ENCODE data around the gene HOXA7. TPM values are rescaled to one million over a fixed set of nuclear protein-coding genes. Genes with fewer than 3 reads are reported as not detected.

The HOXA7 gene
- total and polyA plus RNA-seq, 10 of the 15 experiments (the other 5 are each of a cell fraction or from before 2014, with no cell fraction given): not detected

DNA sequence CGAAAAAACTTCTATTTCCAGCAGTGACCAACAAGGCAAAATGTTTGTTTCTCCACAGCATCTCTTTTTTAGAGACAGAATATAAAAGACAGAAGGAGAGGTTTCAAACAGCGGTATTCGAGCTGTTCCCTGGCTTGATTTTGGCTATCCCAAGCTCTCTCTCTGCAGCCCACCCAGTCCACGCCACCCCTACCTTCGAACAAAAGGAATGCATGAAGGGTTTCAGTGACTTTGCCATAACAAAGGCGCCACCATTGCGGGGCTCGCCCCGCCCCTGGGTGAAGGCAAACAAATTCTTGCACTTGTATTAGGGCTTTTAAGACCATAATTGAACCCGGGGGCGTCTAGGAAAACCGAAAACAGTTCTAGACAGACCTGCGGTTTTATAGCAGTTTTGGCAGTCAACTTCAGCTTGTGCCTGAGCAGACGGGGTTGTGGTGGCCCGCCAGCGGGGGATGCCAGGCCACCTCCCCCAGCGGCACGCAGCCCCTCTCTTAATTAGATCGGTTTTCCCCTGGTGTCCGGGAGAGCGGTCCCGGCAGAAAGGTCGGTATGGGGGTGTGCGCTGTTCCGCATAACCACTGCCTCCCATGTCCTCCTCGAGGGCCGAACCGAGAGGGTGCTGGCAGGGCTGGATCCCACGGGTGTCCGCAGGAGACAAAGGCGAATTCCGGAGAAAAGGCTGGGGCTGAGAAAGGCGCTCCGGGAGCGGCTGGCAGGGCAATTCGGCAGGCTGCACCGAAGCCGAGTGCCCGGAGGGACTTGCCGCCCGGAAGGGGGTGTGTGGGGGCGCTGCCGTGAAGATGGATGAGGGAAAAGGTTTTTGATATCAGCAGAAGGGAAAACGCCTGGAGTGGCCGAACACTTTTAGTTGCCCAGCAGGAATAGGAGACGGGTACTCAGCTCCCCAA is 31.3 kb upstream of the HOXA7 start:
- H3K9ac ChIP-seq (ENCODE audit: control insufficient read depth, insufficient read depth, low read length): no peak overlapping the region
- no peak overlapping the region for H3K27ac ChIP-seq (ENCODE audit: control insufficient read depth, insufficient read depth)
- no peak overlapping the region for H3K4me2 ChIP-seq (ENCODE audit: control insufficient read depth, insufficient read depth)
- H3K27me3 ChIP-seq (replicated peaks in 1 of 2; ENCODE audit: control insufficient read depth in 2 of 2, insufficient read depth in 2 of 2, low read length in 1 of 2): peaks cover 47 to 54% of the 10 kb centered on the region in 2 experiments
- ChIA-PET RAD21 (ENCODE audit: unreplicated experiment) (interaction anchor here (0.6 kb wide), 1 partner anchor 71 kb away, joined by 4 read pairs; no protein-coding TSS in a partner anchor), POLR2A (no interaction called here), SMC1A (ENCODE audit: uncharacterized antibody, unreplicated experiment) (interaction anchor here (0.6 to 1.2 kb wide), 2 partner anchors 8 to 591 kb away, joined by 3 to 5 read pairs; no protein-coding TSS in a partner anchor), CTCF (interaction anchor here (0.6 to 2.1 kb wide), 3 partner anchors 8 to 582 kb away, joined by 3 to 7 read pairs (median 3); no protein-coding TSS in a partner anchor)
- no peaks in the 10 kb centered on the region for H3K79me2 ChIP-seq (ENCODE audit: control insufficient read depth, insufficient read depth, low read length)
- TF ChIP-seq, protein P1, sequence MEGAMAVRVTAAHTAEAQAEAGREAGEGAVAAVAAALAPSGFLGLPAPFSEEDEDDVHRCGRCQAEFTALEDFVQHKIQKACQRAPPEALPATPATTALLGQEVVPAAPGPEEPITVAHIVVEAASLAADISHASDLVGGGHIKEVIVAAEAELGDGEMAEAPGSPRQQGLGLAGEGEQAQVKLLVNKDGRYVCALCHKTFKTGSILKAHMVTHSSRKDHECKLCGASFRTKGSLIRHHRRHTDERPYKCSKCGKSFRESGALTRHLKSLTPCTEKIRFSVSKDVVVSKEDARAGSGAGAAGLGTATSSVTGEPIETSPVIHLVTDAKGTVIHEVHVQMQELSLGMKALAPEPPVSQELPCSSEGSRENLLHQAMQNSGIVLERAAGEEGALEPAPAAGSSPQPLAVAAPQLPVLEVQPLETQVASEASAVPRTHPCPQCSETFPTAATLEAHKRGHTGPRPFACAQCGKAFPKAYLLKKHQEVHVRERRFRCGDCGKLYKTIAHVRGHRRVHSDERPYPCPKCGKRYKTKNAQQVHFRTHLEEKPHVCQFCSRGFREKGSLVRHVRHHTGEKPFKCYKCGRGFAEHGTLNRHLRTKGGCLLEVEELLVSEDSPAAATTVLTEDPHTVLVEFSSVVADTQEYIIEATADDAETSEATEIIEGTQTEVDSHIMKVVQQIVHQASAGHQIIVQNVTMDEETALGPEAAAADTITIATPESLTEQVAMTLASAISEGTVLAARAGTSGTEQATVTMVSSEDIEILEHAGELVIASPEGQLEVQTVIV (IDR thresholded peaks at IDR 0.05; ENCODE audit: borderline replicate concordance, partially characterized antibody): no peak
- no peak for TF ChIP-seq SMAD1 (IDR thresholded peaks at IDR 0.05; ENCODE audit: low read depth, partially characterized antibody)
- TF ChIP-seq EED (IDR thresholded peaks at IDR 0.05; ENCODE audit: low read depth): no peak
- 0 out of 2 replicates have a peak, but pooled peaks have one; percentile 10 for TF ChIP-seq IKZF1 (conservative IDR thresholded peaks at IDR 0.05)
- TF ChIP-seq NR2C1 (IDR thresholded peaks at IDR 0.05): no peak
- peak; percentile 45 for TF ChIP-seq SUZ12 (IDR thresholded peaks at IDR 0.05; ENCODE audit: unreplicated experiment)
- ATAC-seq (no peak), FAIRE-seq (no peak), DNase-seq (ENCODE audit: low read depth, low spot score) (no peak)
- no peak overlapping the region for H3K4me3 ChIP-seq
- in situ Hi-C loops (cut with MboI) (no loop called here), intact Hi-C loops (cut with micrococcal nuclease; ENCODE audit: unreplicated experiment) (no loop called here)
- no peaks in the 10 kb centered on the region for H3K4me1 ChIP-seq (ENCODE audit: control insufficient read depth, insufficient read depth, low read length)
- 0 out of 2 replicates have a peak, but pooled peaks cover 3% of the 10 kb centered on the region for H4K20me1 ChIP-seq (ENCODE audit: control insufficient read depth, insufficient read depth)
- no peaks in the 10 kb centered on the region; the same call in 2 of the 3 replicates for H3K9me3 ChIP-seq (replicated peaks; ENCODE audit: control insufficient read depth, insufficient read depth, low read length)
- no peak overlapping the region for H2AFZ ChIP-seq (ENCODE audit: control insufficient read depth, low read depth, low read length)
- H3K36me3 ChIP-seq (ENCODE audit: control insufficient read depth in 2 of 2, insufficient read depth in 2 of 2, low read length in 1 of 2): no peaks in the 10 kb centered on the region
- no TSS peak for BruUV-seq (replicated peaks)
- WGBS (ENCODE audit: insufficient coverage, insufficient replicate concordance, low lambda C conversion rate, missing lambda C conversion rate): 16% methylated on average over 44 of the region's 46 CpGs
